Mucosa of stomach (tissue), 1 donor: ENCODE results near the gene AKR1B15.

ENCODE experiments used
- H3K27me3 ChIP-seq: one replicate; pipeline ENCODE4 v1.7.0; 2013; ENCODE audit warnings: mild to moderate bottlenecking, low read length; ENCODE audit not compliant: control insufficient read depth, insufficient read depth
- H3K36me3 ChIP-seq: one replicate; pipeline ENCODE4 v1.7.0; 2013; ENCODE audit warnings: low read length; ENCODE audit not compliant: control insufficient read depth, insufficient read depth
- H3K4me1 ChIP-seq: one replicate; pipeline ENCODE4 v1.7.0; 2013; ENCODE audit warnings: mild to moderate bottlenecking, low read length; ENCODE audit not compliant: control insufficient read depth, insufficient read depth
- H3K4me3 ChIP-seq: one replicate; pipeline ENCODE4 v1.7.0; 2013; ENCODE audit warnings: low read length
- H3K9ac ChIP-seq: one replicate; pipeline ENCODE4 v1.7.0; 2013; ENCODE audit warnings: mild to moderate bottlenecking, low read length, moderate library complexity
- H3K9me3 ChIP-seq: one replicate; pipeline ENCODE4 v1.7.0; 2013; ENCODE audit warnings: mild to moderate bottlenecking, low read length, moderate library complexity; ENCODE audit not compliant: control insufficient read depth
- donor health status: Pancreatic carcinoma.

The AKR1B15 gene

GRCh38 chr7:134548877-134549276 lies at the start of gene AKR1B15:
AKR1B15 (plus strand) TSS chr7:134549110; CDS start chr7:134564620, 15,510 bp downstream.
- H3K4me3 ChIP-seq, result no peak within 1 kb of the TSS
- no peak within 1 kb of the TSS for H3K9ac ChIP-seq
- no peaks in the 10 kb centered on the region for H3K36me3 ChIP-seq
- H3K9me3 ChIP-seq, result no peaks in the 10 kb centered on the region
- H3K27me3 ChIP-seq, result no peaks in the 10 kb centered on the region
- H3K4me1 ChIP-seq, result peaks cover 12% of the 10 kb centered on the region

- Histone ChIP-seq H3K9ac (no peak overlapping the region), H3K9me3 (no peaks in the 10 kb centered on the region), H3K36me3 (no peaks in the 10 kb centered on the region), H3K27me3 (no peaks in the 10 kb centered on the region), H3K4me1 (no peaks in the 10 kb centered on the region), H3K4me3 (no peak overlapping the region)
Measured at GRCh38 chr7:134500406-134500805, 48.5 kb upstream of the AKR1B15 start.

DNA sequence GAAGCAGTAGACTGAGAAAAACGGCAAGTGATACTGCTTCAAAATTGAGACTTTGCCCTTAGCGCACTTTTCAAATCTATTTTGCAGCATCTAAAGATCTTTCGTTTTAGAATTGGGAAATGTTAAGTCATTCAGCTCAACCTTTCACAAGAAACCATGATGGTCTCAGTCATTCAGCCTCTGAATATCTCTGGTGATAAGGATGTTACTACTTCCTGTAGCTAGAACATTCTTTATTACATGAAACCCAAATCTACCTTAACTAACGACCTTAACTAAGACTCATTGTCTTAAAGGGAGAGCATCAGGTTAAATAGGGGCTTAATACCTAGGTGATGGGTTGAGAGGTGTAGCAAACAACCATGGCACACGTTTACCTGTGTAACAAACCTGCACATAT lies 47.9 kb upstream of the AKR1B15 start:
- H3K36me3 ChIP-seq, result no peaks in the 10 kb centered on the region
- no peak overlapping the region for H3K9ac ChIP-seq
- no peaks in the 10 kb centered on the region for H3K27me3 ChIP-seq
- H3K4me1 ChIP-seq, result no peaks in the 10 kb centered on the region
- H3K9me3 ChIP-seq, result no peaks in the 10 kb centered on the region
- H3K4me3 ChIP-seq, result no peak overlapping the region

DNA sequence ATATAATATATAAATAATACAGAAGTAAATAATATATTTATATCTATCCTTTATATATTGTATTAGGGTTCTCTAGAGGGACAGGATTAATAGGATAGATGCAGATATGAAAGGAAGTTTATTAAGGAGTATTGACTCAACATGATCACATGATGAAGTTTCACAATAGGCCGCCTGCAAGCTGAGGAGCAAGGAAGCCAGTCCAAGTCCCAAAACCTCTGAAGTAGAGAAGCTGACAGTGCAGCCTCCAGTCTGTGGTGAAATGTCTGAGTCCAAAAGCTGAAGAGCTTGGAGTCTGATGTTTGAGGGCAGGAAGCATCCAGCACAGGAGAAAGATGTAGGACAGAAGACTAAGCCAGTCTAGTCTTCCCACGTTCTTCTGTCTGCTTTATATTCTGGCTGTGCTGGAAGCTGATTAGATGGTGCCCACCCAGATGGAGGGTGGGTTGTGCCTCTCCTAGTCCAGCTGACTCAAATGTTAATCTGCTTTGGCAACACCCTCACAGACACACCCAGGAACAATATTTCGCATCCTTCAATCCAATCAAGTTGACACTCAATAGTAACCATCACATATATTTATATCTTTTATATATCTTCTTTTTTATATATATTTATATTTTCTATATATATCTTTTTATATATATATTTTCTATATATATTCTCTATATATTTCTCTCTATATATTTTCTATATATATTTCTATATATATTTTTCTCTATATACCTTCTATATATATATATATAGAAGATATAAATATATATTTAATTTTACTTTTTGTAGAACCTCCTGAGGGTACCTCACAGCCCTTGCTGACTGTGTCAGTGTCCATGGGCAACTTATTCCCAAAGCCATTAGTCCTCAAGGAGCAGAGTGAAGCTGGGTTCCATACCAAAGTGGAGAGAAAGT lies 46.2 kb upstream of the AKR1B15 start:
- Histone ChIP-seq H3K36me3 (no peaks in the 10 kb centered on the region), H3K4me1 (no peaks in the 10 kb centered on the region), H3K9ac (no peak overlapping the region), H3K4me3 (no peak overlapping the region), H3K9me3 (no peaks in the 10 kb centered on the region), H3K27me3 (no peaks in the 10 kb centered on the region)

DNA sequence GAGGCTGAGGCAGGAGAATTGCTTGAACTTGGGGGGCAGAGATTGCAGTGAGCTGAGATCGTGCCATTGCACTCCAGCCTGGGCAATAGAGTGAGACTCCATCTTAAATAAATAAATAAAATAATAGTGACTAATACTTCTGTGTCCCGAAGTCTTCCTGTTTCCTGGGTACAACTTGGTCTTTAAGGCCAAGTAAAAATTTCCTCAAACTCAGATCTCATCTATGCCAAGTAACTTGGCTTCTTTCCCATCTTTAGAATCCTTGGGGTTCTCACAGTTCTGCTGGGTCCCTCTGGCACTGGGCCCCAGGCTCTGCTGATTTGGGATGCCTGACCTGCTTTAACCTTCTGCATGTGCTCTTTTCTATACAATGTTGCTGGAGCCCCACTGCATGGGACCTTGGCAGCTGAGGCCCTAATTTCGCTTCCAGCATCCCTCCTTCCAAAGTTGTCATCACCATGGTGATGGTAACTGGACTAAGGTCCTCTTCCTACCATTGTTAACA lies 44.2 kb upstream of the AKR1B15 start:
- H3K4me1 ChIP-seq, result no peaks in the 10 kb centered on the region
- H3K27me3 ChIP-seq, result no peaks in the 10 kb centered on the region
- H3K9me3 ChIP-seq, result no peaks in the 10 kb centered on the region
- H3K36me3 ChIP-seq, result no peaks in the 10 kb centered on the region
- H3K4me3 ChIP-seq, result no peak overlapping the region
- no peak overlapping the region for H3K9ac ChIP-seq

GRCh38 chr7:134505856-134506255 lies 43.1 kb upstream of the AKR1B15 start:
- Histone ChIP-seq H3K9ac (no peak overlapping the region), H3K36me3 (no peaks in the 10 kb centered on the region), H3K4me1 (no peaks in the 10 kb centered on the region), H3K27me3 (no peaks in the 10 kb centered on the region), H3K9me3 (no peaks in the 10 kb centered on the region), H3K4me3 (no peak overlapping the region)

DNA sequence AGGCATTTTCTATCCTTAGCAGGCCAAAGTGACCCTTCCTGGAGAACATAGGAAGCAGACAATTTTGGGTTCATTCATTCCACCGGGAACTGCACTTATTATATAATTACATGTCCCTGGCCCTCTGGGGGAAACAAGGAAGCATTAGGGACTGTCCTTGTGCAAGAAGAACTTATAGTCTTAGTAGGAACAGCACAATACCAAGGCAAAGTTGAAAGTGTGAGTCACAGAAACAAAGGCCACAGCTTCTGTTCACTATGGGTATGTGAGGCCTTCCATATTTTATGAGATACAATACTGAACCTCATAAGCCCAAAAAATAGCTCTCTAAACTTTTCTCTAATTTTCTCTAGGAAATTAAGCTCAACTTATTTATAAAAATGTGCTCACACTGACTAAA lies 39.9 kb upstream of the AKR1B15 start:
- H3K36me3 ChIP-seq, result no peaks in the 10 kb centered on the region
- H3K9me3 ChIP-seq, result no peaks in the 10 kb centered on the region
- no peak overlapping the region for H3K4me3 ChIP-seq
- H3K4me1 ChIP-seq, result no peaks in the 10 kb centered on the region
- no peaks in the 10 kb centered on the region for H3K27me3 ChIP-seq
- no peak overlapping the region for H3K9ac ChIP-seq

- H3K36me3 ChIP-seq, result no peaks in the 10 kb centered on the region
- no peaks in the 10 kb centered on the region for H3K4me1 ChIP-seq
- H3K9me3 ChIP-seq, result no peaks in the 10 kb centered on the region
- no peak overlapping the region for H3K4me3 ChIP-seq
- no peak overlapping the region for H3K9ac ChIP-seq
- no peaks in the 10 kb centered on the region for H3K27me3 ChIP-seq
Measured at GRCh38 chr7:134510646-134511045, 38.3 kb upstream of the AKR1B15 start.

- Histone ChIP-seq H3K9me3 (no peaks in the 10 kb centered on the region), H3K36me3 (no peaks in the 10 kb centered on the region), H3K4me1 (no peaks in the 10 kb centered on the region), H3K9ac (no peak overlapping the region), H3K27me3 (no peaks in the 10 kb centered on the region), H3K4me3 (no peak overlapping the region)
Measured at GRCh38 chr7:134512271-134512670, 36.6 kb upstream of the AKR1B15 start.

GRCh38 chr7:134513169-134513752 lies 35.6 kb upstream of the AKR1B15 start:
- no peak overlapping the region for H3K4me3 ChIP-seq
- H3K9me3 ChIP-seq, result no peaks in the 10 kb centered on the region
- H3K4me1 ChIP-seq, result no peaks in the 10 kb centered on the region
- H3K27me3 ChIP-seq, result no peaks in the 10 kb centered on the region
- H3K9ac ChIP-seq, result no peak overlapping the region
- no peaks in the 10 kb centered on the region for H3K36me3 ChIP-seq

GRCh38 chr7:134514106-134514505 lies 34.8 kb upstream of the AKR1B15 start:
- Histone ChIP-seq H3K4me3 (no peak overlapping the region), H3K9ac (no peak overlapping the region), H3K36me3 (no peaks in the 10 kb centered on the region), H3K4me1 (no peaks in the 10 kb centered on the region), H3K9me3 (no peaks in the 10 kb centered on the region), H3K27me3 (no peaks in the 10 kb centered on the region)

DNA sequence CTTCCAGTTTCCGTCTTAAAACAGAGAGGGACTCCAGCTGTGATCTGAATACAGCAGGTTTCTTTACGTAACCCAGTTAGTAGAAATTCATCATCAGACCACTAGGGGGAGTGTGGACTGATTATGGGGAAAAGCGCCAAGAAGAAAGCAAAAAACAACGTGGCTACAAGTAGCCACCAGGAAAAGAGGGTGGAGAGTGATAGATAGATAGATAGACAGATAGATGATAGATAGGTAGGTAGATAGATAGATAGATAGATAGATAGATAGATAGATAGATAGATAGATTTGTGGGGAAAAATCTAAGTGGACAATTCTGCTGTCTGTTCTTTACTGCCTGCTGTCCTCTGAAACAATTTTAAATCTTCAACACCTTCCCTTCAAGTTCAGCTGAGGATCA lies 34.2 kb upstream of the AKR1B15 start:
- H3K36me3 ChIP-seq, result no peaks in the 10 kb centered on the region
- H3K27me3 ChIP-seq, result no peaks in the 10 kb centered on the region
- H3K4me3 ChIP-seq, result no peak overlapping the region
- H3K4me1 ChIP-seq, result no peaks in the 10 kb centered on the region
- H3K9me3 ChIP-seq, result no peaks in the 10 kb centered on the region
- no peak overlapping the region for H3K9ac ChIP-seq
